Hepatocyte (in vitro differentiated cells): ENCODE measurements around the gene REEP6. TPM values are rescaled to one million over a fixed set of nuclear protein-coding genes. Genes with fewer than 3 reads are reported as not detected.

ENCODE experiments used
- DNase-seq: peaks from one replicate; pipeline ENCODE4 v3.0.0-alpha.2; 2016; ENCODE audit warnings: low spot score
- H2AFZ ChIP-seq: fragments of 200-600 bp; sonication (generic); 2 replicates; pipeline ENCODE4 v1.6.0; 2016; ENCODE audit warnings: antibody characterized with exemption, mild to moderate bottlenecking
- H3K27ac ChIP-seq: fragments of 200-600 bp; sonication (generic); 2 replicates; pipeline ENCODE4 v1.5.1; 2016; ENCODE audit warnings: mild to moderate bottlenecking
- H3K27me3 ChIP-seq: fragments of 200-600 bp; sonication (generic); 2 replicates; pipeline ENCODE4 v1.6.1; 2016
- H3K36me3 ChIP-seq: fragments of 200-600 bp; sonication (generic); replicated peaks from 2 replicates; pipeline ENCODE4 v1.5.1; 2016; ENCODE audit warnings: low read depth; ENCODE audit not compliant: insufficient read depth
- H3K4me1 ChIP-seq: fragments of 200-600 bp; sonication (generic); 2 replicates; pipeline ENCODE4 v1.5.1; 2016; ENCODE audit warnings: mild to moderate bottlenecking, moderate library complexity; ENCODE audit not compliant: insufficient read depth
- H3K4me2 ChIP-seq: fragments of 200-600 bp; sonication (generic); 2 replicates; pipeline ENCODE4 v1.6.0; 2016
- H3K4me3 ChIP-seq: fragments of 200-600 bp; sonication (generic); 2 replicates; pipeline ENCODE4 v1.5.1; 2016; ENCODE audit warnings: mild to moderate bottlenecking
- H3K79me2 ChIP-seq: fragments of 200-600 bp; sonication (generic); 2 replicates; pipeline ENCODE4 v1.6.0; 2017; ENCODE audit warnings: mild to moderate bottlenecking
- H3K9me2 ChIP-seq: fragments of 200-600 bp; sonication (generic); replicated peaks from 2 replicates; pipeline ENCODE4 v1.6.0; 2017; ENCODE audit warnings: mild to moderate bottlenecking; ENCODE audit not compliant: insufficient read depth
- H3K9me3 ChIP-seq: fragments of 200-600 bp; sonication (generic); 2 replicates; pipeline ENCODE4 v1.5.1; 2016; ENCODE audit warnings: low read depth, mild to moderate bottlenecking
- H4K20me1 ChIP-seq: fragments of 200-600 bp; sonication (generic); 2 replicates; pipeline ENCODE4 v1.6.0; 2016; ENCODE audit warnings: mild to moderate bottlenecking; ENCODE audit not compliant: insufficient read depth, poor library complexity, severe bottlenecking
- EZH2 ChIP-seq: fragments of 200-600 bp; sonication (generic); IDR thresholded peaks from 2 replicates; pipeline ENCODE4 v1.6.1; 2016; ENCODE audit warnings: antibody characterized with exemption, mild to moderate bottlenecking, borderline replicate concordance
- EZH2phosphoT487 ChIP-seq: fragments of 200-600 bp; sonication (generic); IDR thresholded peaks from one replicate; pipeline ENCODE4 v1.6.1; 2018; ENCODE audit warnings: antibody characterized with exemption, mild to moderate bottlenecking, low read depth, moderate library complexity; ENCODE audit not compliant: unreplicated experiment, severe bottlenecking
- WGBS: methylation state at CpG from one replicate; pipeline ENCODE4 v1.1.6; 2016; ENCODE audit warnings: low lambda C conversion rate; ENCODE audit errors: missing lambda C conversion rate; 5-methylcytosine and 5-hydroxymethylcytosine counted together
- polyA plus RNA-seq: library from polyadenylated mRNA; unstranded; fragments of >200 nt; fragmentation: Nextera tagmentation; extraction: Ambion mirVana; gene quantifications from 2 replicates; pipeline ENCODE4 v1.2.1, GENCODE V29; 2016
- total RNA-seq: library from RNA; depleted of rRNA; stranded (reverse); fragments of >200 nt; gene quantifications from 2 replicates; pipeline ENCODE4 v1.2.3, GENCODE V29; 2014
- TF ChIP-seq, protein P1 (sequence below): fragments of 200-600 bp; sonication (generic); IDR thresholded peaks from 2 replicates; pipeline ENCODE4 v1.5.1; 2016; ENCODE audit warnings: antibody characterized with exemption, mild to moderate bottlenecking; ENCODE audit not compliant: poor library complexity

Gene REEP6
- total and polyA plus RNA-seq, 2 experiments from 2014 or later: 88.9 to 218 TPM

DNA sequence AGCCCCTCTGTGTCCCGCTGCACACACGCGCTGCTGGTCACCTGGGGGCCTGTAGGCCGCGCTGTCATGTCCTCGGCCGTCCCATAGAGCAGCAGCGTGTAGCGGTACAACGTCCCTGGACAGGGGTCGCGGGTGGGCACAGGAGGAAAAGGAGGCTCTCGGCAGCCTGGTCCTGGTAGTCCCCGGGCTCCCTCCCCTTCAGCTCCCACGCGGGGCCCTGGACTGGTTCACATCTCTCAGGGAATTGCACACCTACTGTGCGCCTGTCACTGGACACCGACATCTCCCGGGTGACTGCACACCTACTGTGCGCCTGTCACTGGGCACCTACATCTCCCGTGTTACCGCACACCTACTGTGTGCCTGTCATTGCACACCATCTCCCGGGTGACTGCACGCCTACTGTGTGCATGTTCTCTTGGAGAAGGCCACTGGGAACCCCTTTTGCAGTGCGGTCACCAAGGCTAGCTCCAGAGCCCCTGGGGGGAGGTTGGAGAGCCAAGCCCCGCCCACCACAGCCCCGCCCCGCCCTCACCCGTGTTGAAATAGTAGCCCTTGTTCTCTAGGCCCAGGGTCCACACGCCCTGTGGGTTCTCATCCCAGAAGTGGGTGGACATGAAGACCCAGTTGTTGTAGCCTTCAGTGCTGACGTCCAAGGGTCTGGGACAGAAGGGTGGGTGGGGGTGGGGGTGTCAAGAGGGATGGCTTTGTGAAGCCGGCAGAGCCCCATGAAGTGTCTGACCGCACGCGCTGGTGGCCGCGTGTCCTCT, 8.4 kb upstream of the REEP6 start:
- Histone ChIP-seq H3K79me2 (peaks cover 14% of the 10 kb centered on the region), H3K36me3 (no peaks in the 10 kb centered on the region), H3K9me3 (no peaks in the 10 kb centered on the region), H3K9me2 (no peaks in the 10 kb centered on the region), H3K27me3 (no peaks in the 10 kb centered on the region), H3K27ac (no peak overlapping the region), H4K20me1 (peaks cover 2% of the 10 kb centered on the region), H3K4me2 (no peak overlapping the region), H3K4me3 (no peak overlapping the region), H2AFZ (no peak overlapping the region), H3K4me1 (peaks cover 9% of the 10 kb centered on the region)
- 93% methylated on average over 29 of the region's 37 CpGs for WGBS
- no peak for TF ChIP-seq EZH2
- TF ChIP-seq, protein P1, sequence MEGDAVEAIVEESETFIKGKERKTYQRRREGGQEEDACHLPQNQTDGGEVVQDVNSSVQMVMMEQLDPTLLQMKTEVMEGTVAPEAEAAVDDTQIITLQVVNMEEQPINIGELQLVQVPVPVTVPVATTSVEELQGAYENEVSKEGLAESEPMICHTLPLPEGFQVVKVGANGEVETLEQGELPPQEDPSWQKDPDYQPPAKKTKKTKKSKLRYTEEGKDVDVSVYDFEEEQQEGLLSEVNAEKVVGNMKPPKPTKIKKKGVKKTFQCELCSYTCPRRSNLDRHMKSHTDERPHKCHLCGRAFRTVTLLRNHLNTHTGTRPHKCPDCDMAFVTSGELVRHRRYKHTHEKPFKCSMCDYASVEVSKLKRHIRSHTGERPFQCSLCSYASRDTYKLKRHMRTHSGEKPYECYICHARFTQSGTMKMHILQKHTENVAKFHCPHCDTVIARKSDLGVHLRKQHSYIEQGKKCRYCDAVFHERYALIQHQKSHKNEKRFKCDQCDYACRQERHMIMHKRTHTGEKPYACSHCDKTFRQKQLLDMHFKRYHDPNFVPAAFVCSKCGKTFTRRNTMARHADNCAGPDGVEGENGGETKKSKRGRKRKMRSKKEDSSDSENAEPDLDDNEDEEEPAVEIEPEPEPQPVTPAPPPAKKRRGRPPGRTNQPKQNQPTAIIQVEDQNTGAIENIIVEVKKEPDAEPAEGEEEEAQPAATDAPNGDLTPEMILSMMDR: no peak
- no peak for TF ChIP-seq EZH2phosphoT487
- no peak for DNase-seq

DNA sequence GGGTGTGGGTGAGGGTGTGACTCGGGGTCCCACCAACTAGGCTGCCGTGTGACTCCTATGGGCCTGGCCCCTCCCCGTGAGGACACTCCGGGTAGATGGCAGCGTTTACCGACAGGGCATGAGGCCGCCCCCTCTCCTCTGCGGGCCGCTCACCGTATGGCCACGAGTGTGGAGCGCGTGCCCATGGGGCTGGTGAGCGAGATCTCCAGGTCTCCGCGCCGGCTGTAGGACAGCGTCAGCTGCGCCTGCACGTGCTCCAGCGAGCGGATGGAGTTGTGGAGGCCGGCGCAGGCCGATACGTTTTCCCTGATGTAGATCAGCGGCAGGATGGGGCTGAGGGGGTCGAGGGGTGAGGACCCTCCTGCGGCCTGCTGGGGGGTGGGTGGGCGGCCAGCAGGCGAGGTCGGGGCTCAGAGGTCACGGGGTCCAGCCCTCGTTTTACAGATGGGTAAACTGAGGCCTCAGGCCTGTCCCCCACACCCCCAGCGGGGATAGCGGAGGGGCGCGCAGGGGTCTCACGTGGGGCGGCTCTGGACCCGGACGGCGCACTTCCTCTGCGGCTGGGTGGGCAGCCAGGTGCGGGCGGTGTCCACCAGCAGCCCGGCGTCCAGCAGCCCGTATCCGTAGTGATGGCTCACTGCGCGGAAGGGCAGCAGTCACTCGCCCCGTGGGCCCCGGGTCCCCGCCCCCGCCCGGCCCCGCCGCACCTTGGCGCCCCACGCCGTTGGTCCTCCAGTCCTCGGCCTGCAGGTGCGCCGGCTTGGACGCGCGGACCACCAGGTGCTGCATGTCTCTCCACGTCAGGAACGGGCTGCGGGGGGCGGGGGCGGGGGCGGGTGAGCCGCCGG, 7.6 kb upstream of the REEP6 start:
- no peak for DNase-seq
- H3K9me3 ChIP-seq: no peaks in the 10 kb centered on the region
- TF ChIP-seq EZH2 (no peak), EZH2phosphoT487 (no peak)
- TF ChIP-seq, protein P1: no peak
- peaks cover 6% of the 10 kb centered on the region for H3K79me2 ChIP-seq
- H4K20me1 ChIP-seq: no peaks in the 10 kb centered on the region
- H3K27ac ChIP-seq: no peak overlapping the region
- no peak overlapping the region for H3K4me2 ChIP-seq
- H3K9me2 ChIP-seq: no peaks in the 10 kb centered on the region
- peaks cover under 1% of the 10 kb centered on the region for H3K4me1 ChIP-seq
- H2AFZ ChIP-seq: no peak overlapping the region
- H3K36me3 ChIP-seq: no peaks in the 10 kb centered on the region
- H3K27me3 ChIP-seq: no peaks in the 10 kb centered on the region
- no peak overlapping the region for H3K4me3 ChIP-seq
- 96% methylated on average over 28 of the region's 77 CpGs for WGBS

DNA sequence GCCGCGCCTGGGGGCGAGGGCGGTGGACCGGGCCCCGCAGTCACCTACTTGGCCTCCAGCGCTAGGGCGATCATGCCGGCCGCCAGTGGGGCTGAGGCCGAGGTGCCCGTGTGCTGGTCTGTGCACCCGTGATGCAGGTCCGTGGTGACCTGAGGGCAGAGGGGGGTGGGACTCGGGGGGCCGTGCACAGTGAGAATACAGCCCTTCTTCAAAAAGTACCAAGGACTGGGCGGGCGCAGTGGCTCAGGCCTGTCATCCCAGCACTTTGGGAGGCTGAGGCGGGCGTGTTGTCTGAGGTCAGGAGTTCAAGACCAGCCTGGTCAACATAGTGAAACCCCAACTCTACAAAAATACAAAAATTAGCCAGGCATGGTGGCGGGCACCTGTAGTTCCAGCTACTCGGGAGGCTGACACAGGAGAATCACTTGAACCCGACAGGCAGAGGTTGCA, 7.0 kb upstream of the REEP6 start:
- Histone ChIP-seq H3K9me2 (no peaks in the 10 kb centered on the region), H3K36me3 (no peaks in the 10 kb centered on the region), H3K27me3 (no peaks in the 10 kb centered on the region), H3K4me1 (no peaks in the 10 kb centered on the region), H4K20me1 (no peaks in the 10 kb centered on the region), H3K4me2 (no peak overlapping the region), H3K4me3 (no peak overlapping the region), H3K79me2 (no peaks in the 10 kb centered on the region), H3K27ac (no peak overlapping the region), H2AFZ (no peak overlapping the region), H3K9me3 (no peaks in the 10 kb centered on the region)
- no peak for TF ChIP-seq EZH2
- no peak for TF ChIP-seq EZH2phosphoT487
- TF ChIP-seq, protein P1: no peak
- WGBS: 100% methylated on average over 8 of the region's 23 CpGs
- DNase-seq: no peak
